Right ventricle myocardium inferior (tissue), 1 donor: Measurements from ENCODE around the gene MYD88. TPM values are rescaled to one million over a fixed set of nuclear protein-coding genes. Genes with fewer than 3 reads are reported as not detected.

Source experiments
- ATAC-seq: fragments of 200-7000 bp; cut with Tn5 transposase; one replicate; pipeline ENCODE4 v1.9.1; 2020; ENCODE audit warnings: mild to moderate bottlenecking, moderate library complexity
- DNase-seq: peaks from one replicate; pipeline ENCODE4 v3.0.0; 2021; ENCODE audit errors: missing footprints
- intact Hi-C: fragments of 100-400 bp; cut with DNase I; formaldehyde crosslinking; loops from one replicate; pipeline ENCODE4 v1.11.0; 2022
- total RNA-seq: library from RNA; stranded (reverse); fragmentation: NEBNext Ultra II Directional; extraction: Animal tissue kit (Norgen Biotek cat#: 25700); gene quantifications from one replicate; pipeline ENCODE4 v1.2.1, GENCODE V29; 2021
- donor health status: DM: no; HTN: yes; CAD: no; lungs with severe emphysema.

The MYD88 gene
- total RNA-seq, 1 donor from 2014 or later = 8.8 TPM

- DNase-seq (no peak), ATAC-seq (no peak)
- intact Hi-C loops = loop anchor here (10.0 kb wide), 1 partner anchor 234 kb away; the partner anchor contains the start of gene XYLB
Observed at GRCh38 chr3:38110314-38111050, 28.0 kb upstream of the MYD88 start.

DNA sequence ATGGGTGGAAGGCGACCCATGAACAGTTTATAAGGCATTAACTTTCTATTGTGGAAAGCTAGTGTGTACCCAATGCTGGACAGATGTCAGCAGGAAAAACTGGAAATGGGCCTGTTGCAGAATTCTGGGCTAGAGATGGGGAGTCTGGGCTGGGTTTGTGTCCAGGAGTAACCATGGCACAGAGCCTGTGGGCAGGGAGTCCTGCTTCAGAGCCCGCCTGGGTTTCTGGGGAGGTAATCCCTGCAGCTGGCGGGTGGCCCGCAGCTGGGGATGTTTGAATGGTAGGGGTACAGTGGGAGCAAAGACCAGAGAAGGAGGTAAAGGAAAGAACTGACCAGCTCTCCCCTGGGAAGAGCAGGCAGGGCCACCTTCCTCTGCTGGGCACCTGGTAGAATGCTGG lies 27.3 kb upstream of the MYD88 start:
- intact Hi-C loops = loop anchor here (10.0 kb wide), 1 partner anchor 234 kb away; the partner anchor contains the start of gene XYLB
- DNase-seq = no peak
- ATAC-seq = no peak

DNA sequence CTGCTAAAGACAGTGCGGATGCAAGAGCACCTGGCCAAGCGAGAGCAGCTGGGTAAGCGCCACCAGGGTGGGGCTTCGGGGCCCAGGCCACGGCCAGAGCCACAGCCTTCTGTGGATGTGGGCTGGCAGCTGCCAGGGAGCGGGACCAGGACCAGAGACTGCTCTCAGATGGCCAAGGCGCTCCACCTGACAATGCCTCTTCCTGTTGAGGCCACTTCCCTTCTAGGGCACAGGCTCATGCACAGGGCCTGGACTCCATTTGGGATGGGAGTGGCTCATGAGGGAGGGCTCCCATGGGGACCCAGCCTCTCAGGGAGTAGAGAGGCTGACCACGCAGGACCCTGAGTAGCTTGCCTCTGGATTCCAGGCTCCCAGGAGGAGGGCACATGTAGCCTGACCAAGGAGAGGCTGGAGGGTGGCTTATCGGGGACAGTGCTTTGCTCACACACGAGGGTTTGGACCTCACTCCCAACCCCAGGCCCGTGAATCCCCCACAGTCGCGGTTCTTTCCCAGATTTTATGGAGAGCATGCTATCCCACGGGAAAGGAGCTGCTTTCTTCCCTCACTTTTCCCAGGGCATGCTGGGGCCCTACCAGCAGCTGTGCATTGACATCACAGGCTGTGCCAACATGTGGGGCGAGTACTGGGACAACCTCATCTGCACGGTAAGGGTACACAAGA lies 26.6 kb upstream of the MYD88 start:
- DNase-seq (no peak), ATAC-seq (no peak)
- intact Hi-C loops = loop anchor here (10.0 kb wide), 1 partner anchor 233 kb away; the partner anchor contains the start of gene XYLB

- DNase-seq (no peak), ATAC-seq (no peak)
- intact Hi-C loops = loop anchor here (10.0 kb wide), 1 partner anchor 232 kb away; the partner anchor contains the start of gene XYLB
Observed at GRCh38 chr3:38112378-38112761, 26.1 kb upstream of the MYD88 start.

DNA sequence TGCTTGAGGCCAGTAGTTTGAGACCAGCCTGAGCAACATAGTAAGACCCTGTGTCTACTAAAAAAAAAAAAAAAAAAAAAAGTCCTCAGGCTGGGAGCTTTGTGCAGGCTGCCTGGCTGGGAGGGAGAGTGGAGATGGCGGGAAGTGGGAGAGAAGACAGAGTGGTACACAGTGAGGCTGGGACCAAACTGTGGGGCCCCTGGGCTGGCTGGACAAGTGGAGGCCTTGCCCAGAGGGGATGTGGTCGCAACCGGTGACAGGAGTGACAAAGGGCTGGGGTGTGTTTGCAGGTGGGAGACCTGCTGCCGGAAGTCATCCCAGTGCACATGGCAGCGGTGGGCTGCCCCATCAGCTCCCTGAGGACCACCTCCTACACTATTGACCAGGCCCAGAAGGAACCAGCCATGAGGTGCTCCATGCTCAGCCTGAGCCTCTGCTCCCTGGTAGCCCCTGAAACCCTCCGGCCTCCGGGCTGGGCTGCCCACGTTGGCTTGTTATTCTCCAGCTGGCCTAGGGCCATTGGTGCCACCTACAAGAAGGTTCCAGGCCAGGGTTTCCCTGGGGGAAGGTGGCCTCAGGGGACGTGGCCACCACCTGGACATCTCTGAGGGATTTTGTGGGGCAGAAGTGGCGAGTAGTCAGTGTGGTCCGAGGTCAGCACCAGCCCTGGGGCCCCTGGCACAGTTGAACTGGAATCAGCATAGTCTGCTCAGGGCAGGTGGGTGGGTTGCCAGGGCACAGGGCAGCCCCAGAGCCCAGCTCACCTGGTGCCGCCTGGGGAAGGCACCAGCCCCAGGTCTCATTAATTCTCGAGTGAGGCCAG lies 24.2 kb upstream of the MYD88 start:
- DNase-seq (no peak), ATAC-seq (no peak)
- intact Hi-C loops = loop anchor here (10.0 kb wide), 1 partner anchor 231 kb away; the partner anchor contains the start of gene XYLB

DNA sequence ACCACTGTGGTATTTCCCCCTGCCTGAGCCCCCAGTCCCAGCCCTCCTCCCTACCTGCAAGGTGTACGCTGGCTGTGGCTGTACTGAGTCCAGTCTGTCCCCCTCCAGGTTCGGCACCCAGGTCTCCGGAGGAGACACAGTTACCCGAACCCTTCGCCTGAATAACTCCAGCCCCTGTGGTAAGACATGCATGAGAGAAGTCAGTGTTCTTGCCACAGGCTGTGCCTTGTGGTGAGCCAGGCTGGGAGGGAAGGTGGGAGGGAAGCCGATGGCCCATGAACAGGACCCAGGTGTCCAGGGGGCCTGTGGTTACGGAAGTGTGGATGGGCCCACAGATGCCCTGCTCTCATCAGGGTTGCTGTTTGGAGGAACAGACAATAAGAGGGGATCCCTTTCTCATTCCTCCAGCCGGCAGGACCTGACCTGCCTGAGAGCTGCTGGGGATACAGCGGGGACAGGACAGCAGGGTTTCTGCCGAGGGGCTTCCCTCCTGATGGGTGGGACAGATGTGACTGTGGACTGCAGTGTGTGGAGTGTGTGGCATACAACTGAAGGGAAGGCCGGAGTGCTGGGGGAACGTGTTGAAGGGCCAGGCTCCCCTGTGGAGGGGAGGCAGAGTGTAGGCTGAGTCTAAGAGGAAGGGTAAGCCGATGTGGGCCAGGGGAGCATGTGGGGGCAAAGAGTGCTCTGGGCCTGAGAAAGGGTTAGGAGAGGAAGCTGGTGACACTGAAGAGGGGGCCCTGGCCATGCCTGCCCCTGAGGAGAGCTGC lies 23.4 kb upstream of the MYD88 start:
- DNase-seq (no peak), ATAC-seq (no peak)
- intact Hi-C loops = loop anchor here (5.0 to 10.0 kb wide), 2 partner anchors 230 to 367 kb away; partner anchors contain the start of gene XYLB

DNA sequence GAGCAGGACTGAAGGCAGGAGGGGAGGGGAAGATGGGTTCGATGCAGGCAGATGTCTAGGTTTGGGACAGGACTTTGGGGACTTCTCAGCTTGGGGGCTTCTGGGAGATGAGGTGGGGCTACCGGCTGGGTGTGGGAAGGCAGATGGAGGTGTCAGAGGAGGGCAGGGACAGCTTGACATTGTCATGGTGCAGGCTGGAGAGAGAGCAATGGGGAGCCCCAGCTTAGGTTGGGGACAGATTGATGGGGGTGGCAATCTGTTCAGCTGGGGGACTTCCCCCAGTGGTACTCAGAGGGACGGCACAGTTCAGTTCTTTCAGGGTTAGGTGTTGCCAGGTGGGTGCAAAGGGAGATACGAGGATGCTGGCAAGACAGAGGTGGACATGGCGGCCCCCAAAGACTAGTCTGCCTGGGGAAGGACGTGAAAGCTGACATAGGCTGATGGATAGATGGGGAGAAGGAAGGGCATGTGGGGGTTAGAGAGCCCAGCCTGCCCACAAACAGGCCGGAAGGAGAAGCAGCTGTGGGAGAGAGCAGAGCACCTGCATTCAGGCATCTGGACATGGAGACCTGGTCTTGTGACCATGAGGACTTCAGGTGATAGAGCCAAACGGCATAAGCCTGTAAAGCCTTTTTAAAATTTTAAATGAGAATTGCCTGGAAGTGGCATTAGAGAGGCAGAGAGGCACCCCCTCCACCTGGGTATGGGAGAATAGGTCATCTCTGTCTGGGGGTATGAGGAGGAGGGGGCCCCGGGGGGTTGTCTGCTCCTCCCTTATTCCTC lies 22.6 kb upstream of the MYD88 start:
- intact Hi-C loops = loop anchor here (5.0 to 10.0 kb wide), 2 partner anchors 229 to 366 kb away; partner anchors contain the start of gene XYLB
- ATAC-seq (no peak), DNase-seq (no peak)

- intact Hi-C loops = loop anchor here (5.0 to 10.0 kb wide), 2 partner anchors 228 to 366 kb away; partner anchors contain the start of gene XYLB
- DNase-seq (peak; percentile 41), ATAC-seq (no peak)
Observed at GRCh38 chr3:38116471-38117162, 21.8 kb upstream of the MYD88 start.

- peak; percentile 79 for ATAC-seq
- peak; percentile 50 for DNase-seq
Observed at GRCh38 chr3:38117163-38117716, 21.2 kb upstream of the MYD88 start.

GRCh38 chr3:38117748-38118420 lies 20.6 kb upstream of the MYD88 start:
- peak; percentile 69 for ATAC-seq
- intact Hi-C loops = loop anchor here (5.0 to 10.0 kb wide), 2 partner anchors 227 to 364 kb away; partner anchors contain the start of gene XYLB
- DNase-seq = peak; percentile 74

More at GRCh38 chr3:38117163-38117716, 21.2 kb upstream of the MYD88 start:
- intact Hi-C loops = loop anchor here (5.0 to 10.0 kb wide), 2 partner anchors 228 to 365 kb away; partner anchors contain the start of gene XYLB

DNA sequence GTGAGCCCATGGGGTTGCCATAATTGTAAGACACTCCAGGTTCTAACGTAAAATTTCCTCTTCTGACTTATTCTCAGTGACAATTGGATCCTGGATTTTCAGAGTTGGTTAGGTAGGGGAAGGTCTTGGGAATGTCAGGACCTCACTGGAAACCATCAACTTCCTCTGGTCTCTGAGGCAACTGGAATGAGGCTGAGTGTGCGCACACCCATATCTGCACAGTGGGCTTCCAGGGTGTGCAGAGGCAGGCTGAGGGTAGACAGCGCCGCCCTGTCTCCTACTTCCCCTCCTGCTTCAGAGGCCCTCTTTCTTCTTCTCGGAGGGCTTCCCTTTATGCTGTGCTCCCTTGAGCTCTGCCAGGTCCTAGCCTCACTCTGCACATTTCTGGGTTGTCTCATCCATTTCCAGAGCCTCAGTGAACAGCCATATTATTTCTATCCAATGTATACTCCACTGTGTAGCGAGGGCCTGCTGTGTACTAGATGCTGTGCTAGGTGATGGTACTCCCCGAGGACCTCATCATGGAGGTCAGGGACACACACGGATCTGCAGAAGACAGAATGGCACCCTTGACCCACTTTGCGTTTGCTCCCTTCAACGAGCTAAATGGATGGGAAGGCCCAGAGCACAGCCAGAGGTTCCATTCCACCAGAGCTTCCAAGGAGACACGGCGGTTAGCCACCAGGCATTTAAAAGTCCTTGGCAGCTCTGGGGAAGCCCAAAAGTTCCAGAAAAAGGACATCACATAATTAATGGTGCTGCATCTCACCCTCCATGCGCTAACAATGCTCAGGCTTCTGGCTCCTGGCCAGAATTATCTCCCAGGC lies 19.8 kb upstream of the MYD88 start:
- intact Hi-C loops = loop anchor here (5.0 to 10.0 kb wide), 2 partner anchors 226 to 364 kb away; partner anchors contain the start of gene XYLB
- DNase-seq (peak; percentile 9), ATAC-seq (no peak)

GRCh38 chr3:38119248-38119544 lies 19.3 kb upstream of the MYD88 start:
- intact Hi-C loops = loop anchor here (5.0 to 10.0 kb wide), 2 partner anchors 226 to 363 kb away; partner anchors contain the start of gene XYLB
- ATAC-seq (no peak), DNase-seq (peak; percentile 7)

DNA sequence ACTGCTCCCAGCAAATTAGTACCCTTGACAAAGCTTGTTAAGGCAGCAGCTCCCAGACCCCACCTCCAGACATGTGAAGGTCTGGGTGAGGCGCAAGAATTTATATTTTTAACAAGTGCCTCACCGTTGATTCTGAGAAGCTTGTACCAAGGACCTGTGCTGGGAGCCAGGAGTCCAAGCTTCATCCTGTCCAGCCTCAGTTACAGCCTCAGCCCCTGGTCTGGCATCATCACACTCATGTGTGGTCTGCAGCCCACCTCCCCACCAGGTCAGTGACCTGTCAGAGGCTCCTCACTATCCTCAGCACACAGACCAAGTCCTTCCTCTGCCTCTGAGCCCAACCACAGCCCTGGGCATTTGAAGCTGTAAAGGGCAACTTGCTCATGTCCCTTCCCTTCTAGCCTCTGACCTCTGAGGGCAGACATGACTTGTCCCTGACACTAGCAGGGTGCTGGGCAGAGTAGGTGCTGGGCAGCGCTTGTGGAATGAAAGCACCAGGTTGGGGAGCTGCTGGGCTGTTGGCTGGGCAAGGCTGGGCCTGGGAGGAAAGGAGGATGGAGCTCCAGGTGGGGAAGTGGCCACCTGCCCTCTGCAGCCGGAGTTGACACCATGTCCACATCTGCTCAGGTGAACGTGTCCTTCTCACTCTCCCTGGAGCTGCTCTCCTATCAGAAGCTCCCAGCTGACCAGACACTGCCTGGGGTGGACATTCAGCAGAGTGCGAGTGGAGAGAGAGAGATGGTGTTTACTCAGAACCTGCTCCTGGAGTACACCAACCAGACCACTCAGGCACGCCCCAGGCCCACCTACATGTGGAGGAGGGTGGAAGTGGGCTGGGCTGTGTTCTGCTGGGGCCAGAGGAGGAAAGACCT lies 18.4 kb upstream of the MYD88 start:
- intact Hi-C loops = loop anchor here (5.0 to 10.0 kb wide), 2 partner anchors 225 to 362 kb away; partner anchors contain the start of gene XYLB
- ATAC-seq = no peak
- DNase-seq = peak; percentile 25
